Stimulated activated CD4-positive, alpha-beta T cell treated with anti-CD3 and anti-CD28 coated beads, Interleukin-1b, Interleukin-23, amount 100 ng/mL, for 24 hours (primary cell): ENCODE data around the gene MFF.
A peak's percentile ranks its signal among the peaks of the same experiment; 100 is the strongest.
"Not testable (repeated sequence)": the region's sequence is repeated elsewhere in the genome, so short reads cannot be mapped to it uniquely, and the experiment has no call there.

ENCODE experiments used
- DNase-seq, 4 experiments: peaks; one replicate each; pipeline ENCODE4 v3.0.0-alpha.2; 2020; ENCODE audit warnings: low read depth in 4 of 4, low spot score in 1 of 4

MFF gene

DNA sequence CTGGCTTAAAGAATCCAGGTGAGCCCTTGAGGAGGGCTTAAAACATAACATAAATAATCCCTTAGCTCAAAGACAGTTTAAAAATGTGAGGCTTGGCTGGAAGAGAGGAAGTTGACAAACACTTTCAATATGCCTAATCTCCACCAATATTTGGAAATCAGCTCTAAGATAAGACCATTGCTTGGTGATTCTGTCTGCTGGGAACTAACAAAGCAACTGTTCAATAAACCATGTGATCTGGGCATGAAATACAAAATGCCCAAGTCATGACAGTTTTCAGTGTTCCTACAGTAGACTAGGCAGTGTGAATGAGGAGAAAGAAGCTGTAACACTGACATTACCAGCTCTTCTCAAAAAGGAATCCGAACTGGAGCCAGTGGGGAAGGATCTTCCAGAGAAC, 10.7 kb downstream of the MFF start:
- no peak for DNase-seq

DNA sequence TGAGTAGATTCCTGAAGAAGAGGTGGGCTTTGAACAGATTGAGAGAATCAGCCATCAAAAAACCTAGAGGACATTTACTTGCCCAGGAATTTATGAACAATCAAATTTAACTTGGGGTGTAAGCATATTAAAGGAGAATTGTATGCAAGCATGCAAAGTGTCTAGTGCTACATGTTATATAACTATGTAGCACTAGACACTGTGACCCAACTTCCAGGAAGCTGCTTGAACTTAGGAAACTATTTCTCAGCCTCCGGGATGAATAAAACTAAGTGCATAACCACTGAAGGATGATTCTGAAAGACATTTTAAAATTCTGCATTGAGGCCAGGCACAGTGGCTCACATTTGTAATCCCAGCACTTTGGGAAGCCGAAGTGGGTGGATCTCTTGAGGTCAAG, 12.4 kb downstream of the MFF start:
- DNase-seq = no peak

DNA sequence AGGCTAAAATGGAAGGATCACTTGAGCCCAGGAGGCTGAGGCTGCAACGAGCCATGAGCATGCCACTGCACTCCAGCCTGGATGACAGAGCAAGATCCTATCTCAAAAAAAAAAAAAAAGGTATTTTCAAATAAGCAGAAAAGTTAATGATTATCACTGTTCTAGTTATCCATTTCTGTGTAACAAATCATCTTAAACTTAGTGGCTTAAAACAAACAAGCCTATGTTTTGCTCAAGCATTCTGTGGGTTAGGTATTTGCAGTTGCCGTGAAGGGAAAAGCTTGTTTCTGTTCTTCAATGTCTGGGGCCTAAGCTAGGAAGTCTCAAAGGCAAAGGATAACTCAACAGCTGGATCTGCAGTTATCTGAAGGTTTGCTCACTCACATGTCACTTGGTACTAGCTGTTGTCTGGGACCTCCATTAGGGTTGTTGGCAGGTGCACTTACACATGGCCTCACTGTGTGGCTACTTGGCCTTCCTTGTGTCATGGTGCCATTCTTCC, 14.1 kb downstream of the MFF start:
- no peak for DNase-seq

DNA sequence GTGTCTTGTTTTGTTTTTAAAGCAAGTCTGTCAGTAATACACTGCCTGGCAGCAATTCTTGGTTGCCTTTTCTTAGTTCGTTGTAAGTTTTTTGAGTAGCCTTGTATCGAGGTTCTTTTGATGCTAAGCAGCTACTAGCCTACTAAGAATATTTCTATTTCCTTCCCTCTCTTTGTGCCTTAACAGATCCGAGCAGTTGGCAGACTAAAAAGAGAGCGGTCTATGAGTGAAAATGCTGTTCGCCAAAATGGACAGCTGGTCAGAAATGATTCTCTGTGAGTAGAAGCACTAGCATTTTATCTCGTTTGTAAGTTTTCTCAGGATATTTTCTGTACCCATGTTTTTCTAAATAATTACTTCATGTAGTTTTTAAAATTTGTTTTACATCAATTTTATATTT, 15.1 kb downstream of the MFF start:
- DNase-seq = no peak

DNA sequence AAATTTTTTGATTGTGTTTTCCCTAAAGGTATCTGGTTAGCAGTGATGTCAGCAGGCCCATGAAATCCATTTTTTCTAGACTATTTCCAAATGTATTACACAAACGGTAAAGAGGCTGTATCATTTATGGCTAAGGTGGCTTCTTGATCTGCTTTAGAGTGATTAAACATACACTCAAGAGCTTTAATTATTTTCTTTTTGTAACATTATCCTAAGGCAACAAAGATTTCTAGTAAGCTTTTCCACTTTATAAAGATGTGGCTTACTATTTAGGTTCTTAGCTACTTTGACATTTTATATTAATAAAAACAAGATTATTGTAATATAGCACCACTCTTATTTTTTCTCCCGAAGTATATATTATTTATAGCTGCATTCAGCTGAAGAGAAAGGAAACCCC, 16.5 kb downstream of the MFF start:
- DNase-seq = no peak

DNA sequence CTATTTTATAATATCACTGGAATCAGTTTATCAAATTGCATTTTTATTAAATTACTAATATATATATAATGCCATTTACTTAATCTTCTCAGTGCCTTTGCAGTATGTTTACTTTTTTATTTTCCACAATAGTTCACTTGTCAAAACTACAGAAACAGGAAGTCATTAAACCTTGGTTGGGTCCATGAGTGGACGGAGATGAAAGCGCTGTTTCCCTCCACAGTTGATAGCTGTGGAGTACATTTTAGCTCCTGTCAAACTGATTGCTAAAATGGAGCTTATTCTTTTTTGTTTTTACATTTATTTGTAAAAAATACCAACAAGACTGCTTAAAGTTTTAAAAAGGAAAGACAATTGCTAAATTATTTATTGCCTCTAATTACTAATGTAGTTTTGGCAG, 19.2 kb downstream of the MFF start:
- DNase-seq = no peak

DNA sequence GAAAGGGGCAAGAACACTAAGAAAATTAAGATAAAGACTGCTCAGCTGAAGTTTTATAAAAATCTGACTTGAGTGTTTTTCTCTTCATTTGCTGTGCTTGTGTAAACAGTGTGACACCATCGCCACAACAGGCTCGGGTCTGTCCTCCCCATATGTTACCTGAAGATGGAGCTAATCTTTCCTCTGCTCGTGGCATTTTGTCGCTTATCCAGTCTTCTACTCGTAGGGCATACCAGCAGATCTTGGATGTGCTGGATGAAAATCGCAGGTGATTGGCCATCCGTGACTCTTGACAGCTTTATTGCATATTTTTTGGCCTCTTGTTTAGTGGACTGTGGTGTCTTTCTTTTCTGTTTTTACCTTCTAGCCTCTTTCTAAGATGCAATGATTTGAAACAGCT, 22.1 kb downstream of the MFF start:
- no peak for DNase-seq

DNA sequence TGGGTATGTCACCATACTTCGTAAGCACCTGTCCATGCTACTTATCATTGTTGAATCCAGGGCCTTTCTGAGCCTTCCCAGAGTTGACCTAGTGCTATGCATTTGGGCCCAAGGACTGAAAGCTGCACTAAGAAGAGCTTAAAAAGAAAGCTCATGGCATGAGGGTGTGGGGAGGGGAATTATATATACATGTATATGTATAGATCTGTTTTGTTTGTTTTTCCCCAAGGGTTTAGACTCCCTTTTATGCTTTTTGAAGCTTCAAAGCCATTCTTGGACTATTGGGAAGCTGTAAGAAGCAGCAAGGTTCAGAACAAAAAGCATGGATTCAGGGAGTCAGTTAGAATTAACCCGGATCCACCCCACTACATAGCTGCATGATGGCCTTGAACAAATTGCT, 23.3 kb downstream of the MFF start:
- no peak for DNase-seq

DNA sequence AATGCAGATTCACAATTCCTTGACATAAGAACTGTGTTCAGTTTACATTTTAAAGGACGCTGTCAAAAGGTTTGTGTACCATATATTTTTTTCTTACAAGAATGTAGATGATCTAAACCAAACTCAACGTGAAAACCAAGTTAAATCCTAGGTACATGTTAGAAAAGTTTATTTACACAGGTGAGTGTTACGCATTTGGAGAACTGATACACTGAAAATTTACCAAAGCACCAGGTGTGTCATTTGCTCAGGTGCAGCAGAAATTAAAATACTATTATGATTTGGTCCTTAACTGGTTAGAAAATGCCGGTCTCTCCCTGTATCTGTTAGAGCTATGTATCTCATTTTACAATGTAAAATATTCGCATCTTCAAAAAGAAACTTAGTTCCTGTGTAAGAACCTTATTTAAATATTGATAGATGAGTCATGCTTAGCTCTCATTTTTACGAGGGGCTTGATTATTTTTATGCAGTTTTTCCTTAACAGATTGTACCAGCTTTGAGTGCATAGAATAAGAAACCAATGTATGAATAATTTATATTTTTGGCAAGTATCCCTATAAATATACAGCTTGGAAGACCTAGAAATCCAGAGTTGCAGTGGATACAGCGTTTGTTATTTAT, 25.1 kb downstream of the MFF start:
- DNase-seq = no peak

DNA sequence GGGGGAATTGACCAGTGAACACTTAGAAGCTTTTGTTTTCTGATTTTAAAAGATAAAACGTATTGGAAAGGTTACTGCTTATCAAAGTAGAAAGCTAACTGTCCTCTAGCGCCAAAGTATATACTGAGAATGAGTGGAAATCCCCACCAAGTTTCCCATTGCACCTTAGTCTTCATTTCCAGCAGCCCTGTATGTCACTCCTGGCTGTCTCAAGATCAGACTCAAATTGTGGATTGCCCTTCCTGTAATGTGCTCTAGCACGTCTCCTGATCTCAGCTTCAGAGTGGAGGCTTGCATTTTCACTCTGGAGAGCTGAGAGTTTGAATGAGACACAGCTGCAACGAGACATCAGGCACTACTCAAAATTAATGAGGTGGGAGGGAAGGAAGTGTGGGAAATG, 26.6 kb downstream of the MFF start:
- no peak for DNase-seq

DNA sequence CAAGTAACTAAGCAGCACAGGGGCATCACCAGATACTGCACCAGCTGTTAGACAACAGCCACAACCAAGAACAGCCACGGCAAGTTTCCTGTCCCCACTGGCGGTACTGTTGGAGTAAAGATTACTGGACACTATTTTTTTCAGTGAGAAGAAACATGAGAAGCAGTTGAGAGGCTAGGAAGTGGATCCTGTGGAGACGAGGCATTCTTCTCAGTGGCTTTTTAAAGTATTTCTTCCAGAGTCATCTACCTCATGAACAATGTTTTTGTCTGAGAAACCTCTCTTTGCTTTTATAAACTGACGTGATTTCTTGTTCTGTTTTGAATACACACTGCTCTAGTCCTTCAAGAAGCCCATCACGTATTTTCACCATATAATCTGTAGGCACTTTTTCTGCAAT, 35.3 kb downstream of the MFF start:
- DNase-seq = no peak

DNA sequence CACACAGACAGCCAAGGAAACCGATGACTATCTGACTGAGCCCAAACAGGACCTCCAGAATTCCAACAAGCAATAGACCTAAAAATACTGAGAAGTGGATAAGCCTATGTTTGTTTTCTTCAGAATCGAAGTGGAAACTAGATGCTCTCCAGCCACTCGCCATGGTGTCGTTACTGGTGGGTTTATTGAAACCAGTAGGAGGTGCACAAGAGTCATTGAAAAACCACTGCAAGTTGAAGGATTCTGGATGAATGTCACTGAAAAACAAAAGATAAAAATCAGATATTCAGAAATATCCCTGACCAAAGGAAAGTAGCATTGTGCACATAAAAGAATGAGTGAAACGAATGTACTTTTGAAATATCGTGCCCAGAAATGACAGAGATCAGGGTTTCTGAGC, 38.7 kb downstream of the MFF start:
- DNase-seq = no peak

DNA sequence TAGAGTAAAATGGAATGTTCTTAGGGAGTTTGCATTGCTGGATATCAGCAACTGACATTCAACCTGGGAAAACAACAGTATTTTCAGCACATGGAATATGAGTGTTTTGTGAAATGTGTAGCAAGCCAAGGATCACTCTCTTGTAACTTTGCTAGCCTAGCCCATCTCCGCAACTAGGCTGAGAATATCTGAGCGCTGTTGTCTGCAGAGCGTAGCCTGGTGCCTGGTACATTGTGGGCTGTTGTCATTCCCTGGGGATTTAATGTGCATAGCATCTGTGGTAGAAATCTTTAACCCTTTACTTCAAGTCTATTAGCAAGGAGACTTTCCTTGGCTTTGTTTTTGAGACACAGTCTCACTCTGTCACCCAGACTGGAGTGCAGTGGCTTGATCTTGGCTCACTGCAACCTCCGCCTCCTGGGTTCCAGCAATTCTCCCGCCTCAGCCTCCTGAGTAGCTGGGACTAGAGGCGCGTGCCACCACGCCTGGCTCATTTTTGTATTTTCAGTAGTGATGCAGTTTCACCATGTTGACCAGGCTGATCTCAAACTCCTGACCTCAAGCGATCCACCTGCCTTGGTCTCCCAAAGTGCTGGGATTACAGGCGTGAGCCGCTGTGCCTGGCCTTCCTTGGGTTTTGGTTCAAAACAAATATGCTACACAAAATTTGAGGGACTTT, 39.7 kb downstream of the MFF start:
- not testable (repeated sequence) for DNase-seq

DNA sequence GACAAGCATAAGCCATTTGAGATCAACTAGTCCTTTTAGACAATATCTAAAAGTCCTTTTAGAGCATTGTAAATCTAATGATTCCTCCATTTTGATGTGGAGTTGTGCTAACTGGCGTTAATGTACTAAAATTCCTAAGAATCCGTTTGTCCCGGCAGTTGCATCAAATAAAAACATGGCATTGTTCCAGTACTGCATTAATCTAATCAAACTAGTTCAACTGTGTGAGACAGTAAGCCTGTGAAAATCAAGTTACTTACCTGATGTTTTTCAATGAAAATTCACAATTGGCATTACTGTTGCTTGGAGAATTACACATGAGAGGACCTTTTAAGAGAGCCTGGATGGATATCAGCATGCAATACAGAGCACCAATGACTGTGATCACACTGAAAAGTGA, 40.8 kb downstream of the MFF start:
- DNase-seq = no peak

DNA sequence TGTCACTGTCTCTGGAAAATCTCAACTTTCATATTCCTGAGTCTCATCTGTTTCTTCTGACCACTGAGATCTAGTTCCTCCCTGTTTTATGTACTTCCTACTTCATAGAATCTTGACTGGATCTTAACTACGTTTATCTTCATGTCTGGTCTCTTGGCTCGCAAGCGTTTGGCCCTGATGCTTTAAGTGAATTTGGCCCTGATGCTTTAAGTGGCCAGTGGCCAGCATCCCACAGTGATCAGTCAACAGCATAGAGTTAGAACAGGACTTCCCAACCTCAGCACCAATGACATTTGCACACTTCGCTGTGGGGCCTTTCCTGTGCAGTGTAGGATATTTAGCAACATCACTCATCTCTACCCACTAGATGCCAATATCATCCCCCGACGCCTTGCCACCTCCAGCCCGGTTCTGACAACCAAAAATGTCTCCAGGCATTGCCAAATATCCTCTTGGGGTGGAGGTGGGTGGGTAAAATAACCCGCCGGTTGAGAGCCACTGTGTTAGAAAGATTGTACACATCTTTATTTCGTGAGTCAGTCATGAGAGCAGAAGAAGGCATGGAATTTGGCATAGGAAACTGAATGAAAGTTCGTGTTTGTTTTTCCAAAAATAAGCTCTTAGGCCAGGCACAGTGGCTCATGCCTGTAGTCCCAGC, 41.8 kb downstream of the MFF start:
- no peak for DNase-seq

DNA sequence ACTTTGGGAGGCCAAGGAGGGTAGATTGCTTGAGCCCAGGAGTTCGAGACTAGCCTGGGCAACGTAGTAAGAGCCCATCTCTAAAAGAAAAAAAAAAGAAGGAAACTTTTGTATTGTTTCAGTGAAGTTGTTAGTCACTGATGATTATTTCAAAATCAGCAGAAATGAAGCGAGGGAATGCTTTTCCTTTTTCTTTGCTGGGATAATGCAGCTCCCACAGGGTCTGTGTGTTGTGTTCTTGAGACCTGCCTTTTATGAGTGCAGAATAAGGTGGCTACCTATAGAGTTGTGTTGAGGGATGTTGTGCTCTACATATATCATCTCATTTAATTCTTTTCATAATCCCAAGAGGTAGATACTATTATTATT, 42.4 kb downstream of the MFF start:
- DNase-seq = no peak

DNA sequence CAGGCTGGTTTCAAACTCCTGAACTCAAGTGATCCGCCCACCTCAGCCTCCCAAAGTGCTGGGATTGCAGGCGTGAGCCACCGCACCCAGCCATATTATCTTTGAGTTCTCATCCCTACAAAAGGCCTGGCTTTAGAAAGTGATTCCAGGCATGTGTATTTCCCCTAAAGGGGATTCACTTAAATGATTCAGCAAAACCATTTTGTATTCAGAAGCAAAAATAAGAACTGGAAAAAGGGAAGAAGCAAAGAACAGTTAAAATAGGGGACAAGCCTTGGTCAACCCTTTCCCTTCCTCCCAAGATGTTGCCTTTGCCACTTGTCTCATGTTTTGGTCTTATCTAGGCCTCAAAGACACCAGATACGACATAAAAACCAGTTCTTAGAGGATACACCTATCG, 43.5 kb downstream of the MFF start:
- DNase-seq = no peak

DNA sequence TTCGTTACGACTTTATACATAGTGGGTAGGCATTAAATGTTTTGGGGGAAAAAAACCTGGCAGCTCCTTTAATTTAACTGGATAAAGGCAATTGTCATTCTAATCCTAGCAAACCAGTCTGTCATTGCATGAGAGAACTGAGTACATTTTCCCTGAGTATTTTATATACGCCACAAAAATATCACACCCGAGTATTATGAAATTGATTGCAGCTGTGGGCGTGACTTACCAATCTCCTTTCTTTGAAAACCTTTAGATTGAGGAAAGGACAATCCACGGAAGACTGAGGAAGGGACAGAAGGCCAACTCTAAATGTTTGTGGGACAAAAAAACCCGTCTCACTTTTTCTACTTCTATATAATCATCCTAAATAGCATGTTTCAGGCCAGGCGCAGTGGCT, 45.0 kb downstream of the MFF start:
- no peak for DNase-seq

DNA sequence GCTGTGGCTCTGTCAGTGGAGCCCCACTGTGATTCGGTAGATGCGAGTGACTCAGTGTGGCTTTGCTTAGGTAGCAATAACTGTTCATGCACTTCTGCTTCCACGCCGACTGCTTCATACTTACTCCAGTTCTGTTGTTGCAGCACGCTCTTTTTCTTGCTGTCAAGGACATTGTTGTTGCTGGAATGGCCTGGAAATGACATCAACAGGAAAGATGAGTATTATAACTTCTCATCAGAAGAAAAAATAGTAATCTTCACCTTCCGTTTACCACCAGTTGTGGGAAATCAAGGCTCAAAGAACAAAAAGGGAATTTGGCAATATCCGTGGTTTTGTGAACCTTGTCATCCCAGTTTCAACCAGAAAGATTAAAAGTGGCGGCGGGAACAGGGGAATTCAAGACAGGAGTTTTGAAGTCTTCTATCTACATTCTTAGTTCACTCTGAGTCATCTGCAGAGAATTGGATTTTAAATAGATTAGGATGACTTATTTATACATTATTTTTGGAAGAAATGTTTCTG, 45.8 kb downstream of the MFF start:
- DNase-seq = no peak

DNA sequence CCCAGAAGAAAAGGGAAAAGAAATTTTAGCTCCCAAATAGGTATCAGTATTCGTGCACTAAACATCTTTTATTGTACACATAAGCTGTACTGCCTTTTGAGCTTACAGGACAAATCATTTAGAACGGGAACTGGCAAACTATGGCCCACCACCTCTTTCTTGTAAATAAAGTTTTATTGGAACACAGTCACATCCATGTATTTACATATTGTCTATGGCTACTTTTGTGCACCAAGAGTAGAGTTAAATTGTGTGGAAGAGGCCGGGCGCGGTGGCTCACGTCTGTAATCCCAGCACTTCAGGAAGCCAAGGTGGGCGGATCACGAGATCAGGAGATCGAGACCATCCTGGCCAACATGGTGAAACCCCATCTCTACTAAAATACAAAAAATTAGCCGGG, 48.3 kb downstream of the MFF start:
- DNase-seq = no peak

DNA sequence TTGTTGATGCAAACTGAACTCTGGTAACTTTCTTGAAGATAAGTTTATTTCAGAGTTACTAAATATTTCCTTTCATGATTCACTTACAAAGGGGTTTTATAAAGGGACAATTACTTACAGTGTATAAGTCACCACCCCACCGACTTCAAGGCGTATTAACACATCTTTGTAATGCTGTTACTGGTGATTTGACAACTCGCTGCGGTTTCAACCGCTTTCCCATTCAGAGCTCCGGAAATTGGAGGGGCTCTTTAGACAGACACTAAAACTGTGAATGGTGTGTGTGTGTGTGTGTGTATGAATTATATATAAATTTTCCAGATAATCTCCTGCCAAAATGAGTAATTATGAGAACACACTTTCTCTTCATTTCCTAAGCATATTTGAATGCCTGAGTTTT, 49.1 kb downstream of the MFF start:
- DNase-seq = peak in 1 of 4 experiments; percentile 31

DNA sequence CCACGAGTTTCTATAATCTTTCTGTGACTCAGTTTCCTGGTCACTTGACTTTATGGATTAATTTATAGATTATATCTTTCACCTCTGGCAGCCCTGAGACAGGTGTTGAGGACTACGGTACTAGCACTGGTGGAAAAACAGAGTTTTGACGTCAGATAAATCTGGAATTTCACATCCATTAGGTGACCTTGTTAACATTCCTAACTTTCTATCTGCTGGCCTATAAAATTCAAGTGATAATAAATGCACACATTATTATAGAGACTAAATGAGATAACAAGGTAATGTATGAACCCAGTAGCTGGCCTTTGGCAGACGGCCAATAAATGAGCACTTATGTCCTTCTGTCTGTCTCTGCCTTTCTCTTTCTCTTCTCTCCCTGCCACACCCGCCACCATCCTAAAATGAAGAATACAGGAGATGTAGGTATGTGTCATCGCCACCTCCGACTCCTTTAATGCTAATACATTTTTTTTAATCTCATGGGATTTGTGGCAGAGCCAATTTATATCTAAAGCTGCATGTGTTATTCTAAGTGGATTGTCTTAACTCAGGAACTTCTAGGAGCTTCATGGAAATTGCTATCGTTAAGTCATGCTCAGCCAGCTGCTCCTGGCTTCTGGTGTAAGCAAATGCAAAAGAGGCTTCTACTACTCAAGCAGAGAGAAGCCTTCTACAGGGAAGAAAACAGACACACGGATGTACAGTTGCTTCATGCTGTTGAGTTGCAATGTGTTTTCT, 51.8 kb downstream of the MFF start:
- no peak for DNase-seq
